Muscle layer of colon (tissue), 2 donors: ENCODE measurements around the gene CNTN4.

Source experiments
- H3K27ac ChIP-seq: one replicate; pipeline ENCODE4 v1.7.0; 2013; ENCODE audit warnings: low read depth, mild to moderate bottlenecking, low read length, moderate library complexity
- H3K27me3 ChIP-seq, 2 donors: one replicate each; pipeline ENCODE4 v1.7.0; 2013; ENCODE audit warnings: low read length in 2 of 2, mild to moderate bottlenecking in 2 of 2; ENCODE audit not compliant: insufficient read depth in 2 of 2, control insufficient read depth in 1 of 2
- H3K36me3 ChIP-seq: one replicate; pipeline ENCODE4 v1.7.0; 2013; ENCODE audit warnings: mild to moderate bottlenecking, low read length; ENCODE audit not compliant: insufficient read depth
- H3K4me1 ChIP-seq: one replicate; pipeline ENCODE4 v1.7.0; 2013; ENCODE audit warnings: mild to moderate bottlenecking, low read length; ENCODE audit not compliant: insufficient read depth
- H3K4me3 ChIP-seq, 2 donors: one replicate each; pipeline ENCODE4 v1.7.0; 2013; ENCODE audit warnings: low read length in 2 of 2, low read depth in 1 of 2, mild to moderate bottlenecking in 1 of 2, moderate library complexity in 1 of 2
- H3K9ac ChIP-seq: one replicate; pipeline ENCODE4 v1.7.0; 2013; ENCODE audit warnings: low read length
- H3K9me3 ChIP-seq: one replicate; pipeline ENCODE4 v1.7.0; 2013; ENCODE audit warnings: mild to moderate bottlenecking, low read length
- donor health status: abdominal sarcoma.
- donor health status: Adenocarcinoma of cecum.

The CNTN4 gene

GRCh38 chr3:2485027-2485375 lies 386.3 kb downstream of the CNTN4 start:
- H3K9ac ChIP-seq, result no peak overlapping the region
- H3K27ac ChIP-seq, result no peak overlapping the region
- no peaks in the 10 kb centered on the region for H3K36me3 ChIP-seq
- no peaks in the 10 kb centered on the region for H3K4me1 ChIP-seq
- H3K27me3 ChIP-seq, result no peaks in the 10 kb centered on the region
- no peaks in the 10 kb centered on the region for H3K9me3 ChIP-seq
- no peak overlapping the region for H3K4me3 ChIP-seq

GRCh38 chr3:2495746-2496145 lies 397.1 kb downstream of the CNTN4 start:
- H3K9ac ChIP-seq, result no peak overlapping the region
- H3K36me3 ChIP-seq, result no peaks in the 10 kb centered on the region
- H3K27ac ChIP-seq, result no peak overlapping the region
- no peak overlapping the region for H3K4me3 ChIP-seq
- H3K9me3 ChIP-seq, result no peaks in the 10 kb centered on the region
- H3K27me3 ChIP-seq, result no peaks in the 10 kb centered on the region
- H3K4me1 ChIP-seq, result no peaks in the 10 kb centered on the region

GRCh38 chr3:2504912-2505311 lies 406.2 kb downstream of the CNTN4 start:
- no peaks in the 10 kb centered on the region for H3K9me3 ChIP-seq
- no peak overlapping the region for H3K27ac ChIP-seq
- H3K27me3 ChIP-seq, result no peaks in the 10 kb centered on the region
- no peaks in the 10 kb centered on the region for H3K36me3 ChIP-seq
- no peak overlapping the region for H3K9ac ChIP-seq
- H3K4me1 ChIP-seq, result no peaks in the 10 kb centered on the region
- H3K4me3 ChIP-seq, result no peak overlapping the region

- H3K9me3 ChIP-seq, result no peaks in the 10 kb centered on the region
- no peaks in the 10 kb centered on the region for H3K4me1 ChIP-seq
- H3K9ac ChIP-seq, result no peak overlapping the region
- no peaks in the 10 kb centered on the region for H3K27me3 ChIP-seq
- no peak overlapping the region for H3K4me3 ChIP-seq
- H3K27ac ChIP-seq, result no peak overlapping the region
- H3K36me3 ChIP-seq, result no peaks in the 10 kb centered on the region
Observed at GRCh38 chr3:2506776-2507175, 408.1 kb downstream of the CNTN4 start.

GRCh38 chr3:2510591-2511145 lies 412.0 kb downstream of the CNTN4 start:
- Histone ChIP-seq H3K27me3 (no peaks in the 10 kb centered on the region), H3K9ac (no peak overlapping the region), H3K36me3 (no peaks in the 10 kb centered on the region), H3K4me1 (no peaks in the 10 kb centered on the region), H3K4me3 (no peak overlapping the region), H3K27ac (no peak overlapping the region), H3K9me3 (no peaks in the 10 kb centered on the region)

- Histone ChIP-seq H3K27me3 (no peaks in the 10 kb centered on the region), H3K4me3 (no peak overlapping the region), H3K9ac (no peak overlapping the region), H3K9me3 (no peaks in the 10 kb centered on the region), H3K4me1 (no peaks in the 10 kb centered on the region), H3K27ac (no peak overlapping the region), H3K36me3 (no peaks in the 10 kb centered on the region)
Observed at GRCh38 chr3:2511356-2511755, 412.7 kb downstream of the CNTN4 start.

GRCh38 chr3:2512881-2513280 lies 414.2 kb downstream of the CNTN4 start:
- Histone ChIP-seq H3K9ac (no peak overlapping the region), H3K4me3 (no peak overlapping the region), H3K27me3 (no peaks in the 10 kb centered on the region), H3K27ac (no peak overlapping the region), H3K4me1 (no peaks in the 10 kb centered on the region), H3K9me3 (no peaks in the 10 kb centered on the region), H3K36me3 (no peaks in the 10 kb centered on the region)

- H3K9me3 ChIP-seq, result no peaks in the 10 kb centered on the region
- H3K4me1 ChIP-seq, result no peaks in the 10 kb centered on the region
- H3K4me3 ChIP-seq, result no peak overlapping the region
- H3K27ac ChIP-seq, result no peak overlapping the region
- H3K36me3 ChIP-seq, result no peaks in the 10 kb centered on the region
- H3K9ac ChIP-seq, result no peak overlapping the region
- H3K27me3 ChIP-seq, result no peaks in the 10 kb centered on the region
Observed at GRCh38 chr3:2513986-2514385, 415.3 kb downstream of the CNTN4 start.

GRCh38 chr3:2516762-2517441 lies 418.2 kb downstream of the CNTN4 start:
- H3K9ac ChIP-seq, result no peak overlapping the region
- H3K4me1 ChIP-seq, result no peaks in the 10 kb centered on the region
- no peak overlapping the region for H3K27ac ChIP-seq
- H3K4me3 ChIP-seq, result no peak overlapping the region
- H3K27me3 ChIP-seq, result no peaks in the 10 kb centered on the region
- no peaks in the 10 kb centered on the region for H3K9me3 ChIP-seq
- no peaks in the 10 kb centered on the region for H3K36me3 ChIP-seq

GRCh38 chr3:2517500-2518172 lies 419.0 kb downstream of the CNTN4 start:
- H3K36me3 ChIP-seq, result no peaks in the 10 kb centered on the region
- H3K9me3 ChIP-seq, result no peaks in the 10 kb centered on the region
- no peaks in the 10 kb centered on the region for H3K27me3 ChIP-seq
- no peaks in the 10 kb centered on the region for H3K4me1 ChIP-seq
- H3K4me3 ChIP-seq, result no peak overlapping the region
- no peak overlapping the region for H3K27ac ChIP-seq
- no peak overlapping the region for H3K9ac ChIP-seq

- Histone ChIP-seq H3K27ac (no peak overlapping the region), H3K27me3 (no peaks in the 10 kb centered on the region), H3K4me1 (no peaks in the 10 kb centered on the region), H3K4me3 (no peak overlapping the region), H3K9me3 (no peaks in the 10 kb centered on the region), H3K9ac (no peak overlapping the region), H3K36me3 (no peaks in the 10 kb centered on the region)
Observed at GRCh38 chr3:2523281-2523836, 424.7 kb downstream of the CNTN4 start.
